ENCODE results near the gene ZBTB34.

ZBTB34 gene

DNA sequence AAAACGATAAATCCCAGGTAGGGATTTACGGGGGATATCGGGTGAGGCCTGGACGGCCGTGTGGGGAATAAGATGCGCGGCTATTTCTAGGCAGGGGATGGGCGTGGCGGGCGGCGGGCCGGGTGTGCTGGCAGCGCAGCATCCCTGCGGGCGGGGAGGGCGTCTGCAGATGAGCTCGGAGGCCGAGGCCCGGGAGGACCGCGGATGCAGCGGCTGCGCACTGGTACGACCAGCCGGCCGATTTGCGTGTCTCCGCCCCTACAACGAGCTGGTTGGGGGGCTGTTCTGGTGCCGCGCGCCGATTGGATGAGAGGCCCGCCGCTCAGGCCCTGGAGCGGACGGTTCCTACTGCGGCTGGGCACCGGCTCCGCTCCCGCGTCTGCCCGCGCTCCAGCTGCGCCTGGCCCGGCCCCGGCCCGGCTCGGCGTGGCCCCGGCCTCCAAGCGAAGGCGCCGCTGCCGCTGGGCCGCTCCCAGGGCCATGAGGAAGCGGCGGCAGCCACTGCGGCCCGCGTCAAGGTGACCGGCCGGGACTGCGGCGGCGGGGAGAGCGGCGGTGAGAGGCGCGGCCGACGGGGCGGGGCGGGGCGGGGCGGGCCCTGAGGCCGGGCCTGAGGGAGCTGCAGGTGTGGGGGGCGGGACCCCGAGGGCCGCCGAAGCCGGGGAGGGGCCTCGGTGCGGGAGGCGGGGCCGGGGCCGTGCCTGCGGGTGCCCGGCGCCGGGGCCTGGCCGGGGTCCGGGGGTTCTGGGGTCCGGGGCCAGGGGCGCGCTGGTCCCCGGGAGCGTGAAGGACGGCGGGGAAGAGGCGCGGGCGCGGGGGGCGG lies 54.2 kb downstream of the ZBTB34 start, which contains the start of gene RALGPS1:
Gene RALGPS1, plus strand, starts transcription at position 325 of the 823 bp plus-strand sequence. CDS start 47,508 bp downstream, outside the sequence.
- peak within 1 kb of the TSS; percentile 77 for H3K4me3 ChIP-seq (ENCODE audit: low read length)
- peak within 1 kb of the TSS; percentile 45; the same call in 1 of the 2 replicates for H3K9ac ChIP-seq (ENCODE audit: low read depth, low read length)
- H3K9me3 ChIP-seq (ENCODE audit: insufficient read depth, low read depth, low read length): no peaks in the 10 kb centered on the region
- H3K27ac ChIP-seq (ENCODE audit: low read length): no peak within 1 kb of the TSS
- H3K4me1 ChIP-seq (ENCODE audit: insufficient read depth, low read length): peaks cover 14% of the 10 kb centered on the region
- peaks cover 38% of the 10 kb centered on the region for H3K27me3 ChIP-seq (ENCODE audit: insufficient read depth, low read length)
- H3K36me3 ChIP-seq (ENCODE audit: insufficient read depth, low read depth, low read length): no peaks in the 10 kb centered on the region

DNA sequence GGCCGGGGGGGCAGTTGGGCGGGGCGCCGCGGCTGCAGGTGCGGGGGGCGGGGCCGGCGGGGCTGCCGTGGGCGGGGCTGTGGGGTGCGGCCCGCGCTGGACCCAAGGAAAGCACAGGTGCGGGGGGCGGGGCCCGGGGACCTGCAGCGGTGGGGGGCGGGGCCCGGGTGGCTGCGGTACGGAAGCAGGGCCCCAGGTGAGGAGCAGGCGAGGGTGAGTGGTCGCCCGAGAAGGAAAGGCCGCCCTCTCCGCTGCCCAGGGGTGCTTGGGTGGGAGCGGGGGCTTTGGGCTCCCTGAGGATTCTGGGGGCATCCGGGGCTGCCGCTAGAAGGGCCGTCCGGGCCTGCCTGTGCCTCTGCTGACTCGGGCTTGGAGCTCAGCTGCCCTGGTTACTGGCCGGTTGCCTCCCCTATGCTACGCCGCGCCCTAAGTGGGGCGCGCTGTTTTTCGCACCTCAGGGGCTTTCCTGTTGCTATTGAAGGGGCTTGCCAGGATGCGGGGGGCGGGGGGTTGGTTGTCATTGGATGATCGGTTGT lies 54.9 kb downstream of the ZBTB34 start:
- Histone ChIP-seq H3K9ac (ENCODE audit: low read depth, low read length) (peak overlapping the region; percentile 45; the same call in 1 of the 2 replicates), H3K27ac (ENCODE audit: low read length) (no peak overlapping the region), H3K36me3 (ENCODE audit: insufficient read depth, low read depth, low read length) (no peaks in the 10 kb centered on the region), H3K4me3 (ENCODE audit: low read length) (peak overlapping the region; percentile 77), H3K27me3 (ENCODE audit: insufficient read depth, low read length) (peaks cover 38% of the 10 kb centered on the region), H3K9me3 (ENCODE audit: insufficient read depth, low read depth, low read length) (no peaks in the 10 kb centered on the region), H3K4me1 (ENCODE audit: insufficient read depth, low read length) (peaks cover 14% of the 10 kb centered on the region)

DNA sequence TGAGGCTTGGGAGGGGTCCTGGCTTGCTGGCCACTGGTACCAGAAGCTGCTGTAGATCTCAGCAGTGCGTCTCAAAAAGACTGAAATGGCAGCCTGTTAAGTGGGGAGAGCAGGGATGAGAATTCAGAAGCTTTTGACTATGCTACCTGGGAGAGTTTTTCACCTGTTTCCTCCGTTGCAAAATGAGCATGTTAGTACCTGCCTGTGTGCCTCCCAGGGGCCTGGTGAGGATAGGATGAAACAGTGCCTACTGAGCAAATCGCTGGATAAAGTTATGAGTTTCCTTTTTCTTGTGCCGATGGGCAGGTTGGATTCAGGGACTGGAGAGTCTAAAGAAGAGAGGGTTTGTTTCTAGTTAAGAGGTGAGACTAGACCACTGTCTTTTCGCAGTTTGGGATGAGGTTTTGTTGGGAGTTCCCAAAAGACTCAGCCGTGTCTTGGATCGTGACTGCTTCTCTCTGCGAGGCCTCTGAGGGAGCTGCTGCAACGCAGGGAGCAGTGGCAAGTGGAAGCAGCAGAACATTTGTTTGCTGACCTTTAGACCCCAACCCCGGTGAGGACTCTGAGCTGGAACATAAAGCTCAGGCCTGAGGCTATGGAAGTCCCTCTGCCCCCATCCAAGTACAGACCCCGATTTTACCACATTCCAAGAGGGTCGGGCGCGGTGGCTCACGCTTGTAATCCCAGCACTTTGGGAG lies 55.6 kb downstream of the ZBTB34 start:
- Histone ChIP-seq H3K4me3 (ENCODE audit: low read length) (peak overlapping the region; percentile 77), H3K36me3 (ENCODE audit: insufficient read depth, low read depth, low read length) (no peaks in the 10 kb centered on the region), H3K4me1 (ENCODE audit: insufficient read depth, low read length) (peaks cover 14% of the 10 kb centered on the region), H3K27me3 (ENCODE audit: insufficient read depth, low read length) (peaks cover 38% of the 10 kb centered on the region), H3K27ac (ENCODE audit: low read length) (no peak overlapping the region), H3K9ac (ENCODE audit: low read depth, low read length) (peak overlapping the region; percentile 45; the same call in 1 of the 2 replicates), H3K9me3 (ENCODE audit: insufficient read depth, low read depth, low read length) (no peaks in the 10 kb centered on the region)

DNA sequence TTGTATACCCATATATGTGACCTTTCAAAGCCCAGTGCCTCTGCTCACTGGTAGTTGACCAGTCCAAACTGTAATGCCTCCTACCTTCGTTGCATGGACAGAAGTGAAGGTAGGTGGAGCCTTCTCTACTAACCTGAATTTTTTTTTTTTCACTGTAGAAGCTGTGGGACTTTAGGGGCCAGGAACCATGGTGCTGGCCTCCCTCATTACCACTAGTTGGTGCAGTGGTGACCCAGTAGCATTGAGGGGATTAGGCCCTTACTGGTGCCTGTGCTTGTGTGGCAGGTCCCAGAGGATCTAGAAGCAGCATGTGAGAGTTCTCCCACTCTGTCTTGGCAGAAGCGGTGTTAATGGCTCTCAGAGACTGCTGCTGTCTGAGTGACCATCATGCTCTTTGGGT lies 56.5 kb downstream of the ZBTB34 start:
- peaks cover 34% of the 10 kb centered on the region for H3K27me3 ChIP-seq (ENCODE audit: insufficient read depth, low read length)
- H3K36me3 ChIP-seq (ENCODE audit: insufficient read depth, low read depth, low read length): no peaks in the 10 kb centered on the region
- 0 out of 2 replicates have a peak overlapping the region, but pooled peaks have one; percentile 6 for H3K4me3 ChIP-seq (ENCODE audit: low read length)
- H3K4me1 ChIP-seq (ENCODE audit: insufficient read depth, low read length): peaks cover 14% of the 10 kb centered on the region
- no peak overlapping the region for H3K27ac ChIP-seq (ENCODE audit: low read length)
- no peaks in the 10 kb centered on the region for H3K9me3 ChIP-seq (ENCODE audit: insufficient read depth, low read depth, low read length)
- no peak overlapping the region for H3K9ac ChIP-seq (ENCODE audit: low read depth, low read length)

DNA sequence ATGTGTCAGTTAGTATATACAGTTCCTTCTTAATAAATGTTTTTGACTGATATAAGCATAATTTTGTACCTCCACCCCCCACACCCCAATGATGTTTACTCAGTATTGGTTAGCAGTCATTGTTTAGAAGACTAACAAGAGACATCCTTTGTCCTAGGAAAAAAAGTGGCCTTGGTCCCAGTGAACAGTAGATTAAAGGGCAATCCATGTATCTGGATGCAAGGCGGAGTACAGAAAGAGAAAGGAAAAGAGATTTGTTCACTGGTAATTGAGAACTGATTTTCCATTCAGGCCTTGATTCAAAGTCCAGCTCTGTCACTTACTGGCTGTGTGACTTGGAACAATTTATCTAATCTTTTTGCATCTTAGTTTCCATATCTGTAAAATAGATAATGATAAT lies 58.8 kb downstream of the ZBTB34 start:
- no peaks in the 10 kb centered on the region for H3K36me3 ChIP-seq (ENCODE audit: insufficient read depth, low read depth, low read length)
- H3K27ac ChIP-seq (ENCODE audit: low read length): no peak overlapping the region
- H3K4me3 ChIP-seq (ENCODE audit: low read length): no peak overlapping the region
- peaks cover 12% of the 10 kb centered on the region for H3K27me3 ChIP-seq (ENCODE audit: insufficient read depth, low read length)
- no peaks in the 10 kb centered on the region for H3K9me3 ChIP-seq (ENCODE audit: insufficient read depth, low read depth, low read length)
- H3K9ac ChIP-seq (ENCODE audit: low read depth, low read length): no peak overlapping the region
- peaks cover 14% of the 10 kb centered on the region; the same call in 1 of the 2 replicates for H3K4me1 ChIP-seq (ENCODE audit: insufficient read depth, low read length)

DNA sequence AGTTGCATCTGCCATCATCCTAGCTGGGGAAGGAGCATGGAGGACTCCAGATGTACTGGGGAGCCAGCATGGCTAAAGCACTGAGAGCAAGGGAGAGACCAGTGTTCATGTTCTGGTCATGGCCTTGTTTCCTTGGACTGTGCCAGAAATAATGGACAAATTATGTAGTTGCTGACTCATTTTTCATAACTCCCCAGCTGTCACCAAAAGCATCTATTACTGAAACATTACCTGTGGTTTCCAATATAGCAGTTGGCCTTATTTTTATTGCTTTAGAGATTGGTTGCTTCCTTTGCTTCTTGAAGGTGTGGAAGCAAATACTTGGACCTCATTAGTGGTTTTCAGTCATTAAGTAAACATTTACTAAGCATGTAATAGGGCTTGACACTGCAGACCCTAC lies 65.4 kb downstream of the ZBTB34 start:
- H3K9me3 ChIP-seq (ENCODE audit: insufficient read depth, low read depth, low read length): no peaks in the 10 kb centered on the region
- H3K36me3 ChIP-seq (ENCODE audit: insufficient read depth, low read depth, low read length): no peaks in the 10 kb centered on the region
- H3K27me3 ChIP-seq (ENCODE audit: insufficient read depth, low read length): peaks cover 6% of the 10 kb centered on the region; the same call in 1 of the 2 replicates
- H3K4me1 ChIP-seq (ENCODE audit: insufficient read depth, low read length): no peaks in the 10 kb centered on the region; the same call in 1 of the 2 replicates
- H3K9ac ChIP-seq (ENCODE audit: low read depth, low read length): no peak overlapping the region
- H3K27ac ChIP-seq (ENCODE audit: low read length): no peak overlapping the region
- no peak overlapping the region for H3K4me3 ChIP-seq (ENCODE audit: low read length)

DNA sequence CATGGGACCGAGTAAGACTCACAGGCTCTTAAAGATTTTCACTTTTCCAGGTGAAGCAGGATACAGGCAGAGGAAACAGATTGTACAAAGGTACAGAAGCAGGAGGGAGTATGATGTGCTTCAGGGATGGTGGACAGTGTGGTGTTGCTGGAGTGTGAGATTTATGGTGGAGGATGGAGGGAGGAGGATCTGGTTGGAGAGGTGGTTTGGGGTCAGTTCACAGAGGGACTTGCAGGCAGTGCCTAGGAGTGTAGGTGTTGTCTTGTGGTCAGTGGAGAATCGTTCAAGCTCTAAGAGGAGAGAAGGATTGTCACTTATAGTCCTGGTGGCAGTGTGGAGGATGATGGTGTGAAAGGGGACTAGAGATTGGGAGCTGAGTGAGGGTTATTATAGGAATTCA lies 65.9 kb downstream of the ZBTB34 start:
- H3K9me3 ChIP-seq (ENCODE audit: insufficient read depth, low read depth, low read length): no peaks in the 10 kb centered on the region
- no peak overlapping the region for H3K9ac ChIP-seq (ENCODE audit: low read depth, low read length)
- no peak overlapping the region for H3K27ac ChIP-seq (ENCODE audit: low read length)
- H3K4me3 ChIP-seq (ENCODE audit: low read length): no peak overlapping the region
- peaks cover 6% of the 10 kb centered on the region; the same call in 1 of the 2 replicates for H3K27me3 ChIP-seq (ENCODE audit: insufficient read depth, low read length)
- no peaks in the 10 kb centered on the region for H3K36me3 ChIP-seq (ENCODE audit: insufficient read depth, low read depth, low read length)
- H3K4me1 ChIP-seq (ENCODE audit: insufficient read depth, low read length): no peaks in the 10 kb centered on the region; the same call in 1 of the 2 replicates

DNA sequence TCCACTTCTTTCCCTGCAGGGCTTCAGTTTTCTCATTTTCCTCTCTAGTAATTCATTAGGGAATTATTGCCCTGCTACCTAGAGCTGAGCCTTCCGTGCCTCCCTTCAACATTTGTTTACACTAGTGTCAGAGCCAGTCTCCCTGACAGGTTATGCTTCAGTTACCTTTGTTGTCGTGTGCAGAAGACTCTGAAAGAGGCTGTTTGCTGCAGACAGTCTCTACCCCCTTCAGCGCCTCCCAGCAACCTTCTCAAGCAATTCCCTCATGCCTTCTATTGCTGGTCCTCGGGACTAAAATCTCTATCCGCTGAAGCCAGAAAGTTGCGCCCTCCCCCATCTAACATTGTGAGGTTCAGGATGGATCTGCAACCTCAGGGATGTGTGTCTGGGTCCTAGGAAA lies 67.0 kb downstream of the ZBTB34 start:
- no peak overlapping the region for H3K9ac ChIP-seq (ENCODE audit: low read depth, low read length)
- H3K36me3 ChIP-seq (ENCODE audit: insufficient read depth, low read depth, low read length): no peaks in the 10 kb centered on the region
- no peak overlapping the region for H3K4me3 ChIP-seq (ENCODE audit: low read length)
- peaks cover 6% of the 10 kb centered on the region; the same call in 1 of the 2 replicates for H3K27me3 ChIP-seq (ENCODE audit: insufficient read depth, low read length)
- H3K9me3 ChIP-seq (ENCODE audit: insufficient read depth, low read depth, low read length): no peaks in the 10 kb centered on the region
- no peaks in the 10 kb centered on the region; the same call in 1 of the 2 replicates for H3K4me1 ChIP-seq (ENCODE audit: insufficient read depth, low read length)
- H3K27ac ChIP-seq (ENCODE audit: low read length): no peak overlapping the region

DNA sequence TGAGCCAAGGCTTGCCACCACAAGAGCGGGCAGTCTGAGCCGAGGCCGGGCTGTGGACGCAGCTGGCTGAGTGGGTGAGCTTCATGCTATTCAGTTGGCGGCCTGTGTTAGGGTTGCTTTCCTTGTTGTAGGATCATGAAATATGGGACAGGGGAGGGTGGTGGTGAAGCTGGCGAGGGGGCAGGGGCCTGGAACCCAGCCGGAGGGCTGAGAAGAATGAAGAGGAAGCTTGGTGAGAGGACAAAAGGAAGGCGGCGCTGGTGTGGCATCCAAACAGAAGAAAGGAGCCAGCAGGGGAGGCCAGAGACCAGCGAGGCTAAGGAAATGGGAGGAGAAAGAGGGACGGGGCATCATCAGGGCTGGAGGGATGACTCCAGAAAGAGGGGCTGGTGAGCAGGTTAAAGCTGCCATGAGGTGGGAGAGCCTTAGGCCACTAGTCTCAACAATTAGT lies 72.5 kb downstream of the ZBTB34 start:
- H3K36me3 ChIP-seq (ENCODE audit: insufficient read depth, low read depth, low read length): no peaks in the 10 kb centered on the region
- peaks cover 3% of the 10 kb centered on the region for H3K4me1 ChIP-seq (ENCODE audit: insufficient read depth, low read length)
- no peaks in the 10 kb centered on the region for H3K27me3 ChIP-seq (ENCODE audit: insufficient read depth, low read length)

DNA sequence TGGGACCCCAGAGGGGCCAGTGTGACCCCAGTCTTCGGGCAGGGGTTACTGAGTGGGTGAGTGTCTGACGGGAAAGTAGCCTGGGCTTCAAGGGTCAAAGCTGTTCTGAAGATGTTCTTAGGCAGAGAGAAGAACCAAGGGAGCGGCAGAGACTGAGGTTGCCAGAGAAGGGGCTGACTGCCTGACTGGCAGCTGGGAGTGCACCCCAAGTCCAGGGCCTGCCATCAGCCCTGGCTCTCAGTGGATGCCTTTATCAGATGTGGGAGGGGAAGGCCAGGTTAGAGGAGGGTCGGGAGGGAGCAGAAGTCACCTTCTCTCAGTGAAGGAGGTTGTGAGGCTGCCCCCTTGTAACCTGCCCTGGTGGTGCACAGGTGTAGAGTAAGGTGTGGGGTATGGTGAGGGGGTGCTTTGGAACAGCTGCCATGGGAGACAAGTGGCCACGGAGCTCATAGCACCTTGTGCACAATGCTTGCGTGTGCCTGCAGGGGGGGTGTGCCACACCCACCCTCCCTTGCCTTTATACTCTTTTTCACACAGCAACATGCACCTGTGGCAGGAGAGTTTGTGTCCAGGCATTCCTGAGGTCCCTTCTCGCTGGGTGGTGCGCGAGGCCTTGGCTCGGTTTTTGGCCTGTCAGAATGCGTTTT lies 73.0 kb downstream of the ZBTB34 start:
- Histone ChIP-seq H3K4me1 (ENCODE audit: insufficient read depth, low read length) (peaks cover 3% of the 10 kb centered on the region; the same call in 1 of the 2 replicates), H3K4me3 (ENCODE audit: low read length) (no peak overlapping the region), H3K9me3 (ENCODE audit: insufficient read depth, low read depth, low read length) (no peaks in the 10 kb centered on the region), H3K36me3 (ENCODE audit: insufficient read depth, low read depth, low read length) (no peaks in the 10 kb centered on the region), H3K27ac (ENCODE audit: low read length) (no peak overlapping the region), H3K27me3 (ENCODE audit: insufficient read depth, low read length) (no peaks in the 10 kb centered on the region), H3K9ac (ENCODE audit: low read depth, low read length) (no peak overlapping the region)

More for the DNA sequence above, 72.5 kb downstream of the ZBTB34 start:
- H3K27ac ChIP-seq (ENCODE audit: low read length): no peak overlapping the region
- no peak overlapping the region for H3K4me3 ChIP-seq (ENCODE audit: low read length)
- H3K9ac ChIP-seq (ENCODE audit: low read depth, low read length): no peak overlapping the region
- no peaks in the 10 kb centered on the region for H3K9me3 ChIP-seq (ENCODE audit: insufficient read depth, low read depth, low read length)

DNA sequence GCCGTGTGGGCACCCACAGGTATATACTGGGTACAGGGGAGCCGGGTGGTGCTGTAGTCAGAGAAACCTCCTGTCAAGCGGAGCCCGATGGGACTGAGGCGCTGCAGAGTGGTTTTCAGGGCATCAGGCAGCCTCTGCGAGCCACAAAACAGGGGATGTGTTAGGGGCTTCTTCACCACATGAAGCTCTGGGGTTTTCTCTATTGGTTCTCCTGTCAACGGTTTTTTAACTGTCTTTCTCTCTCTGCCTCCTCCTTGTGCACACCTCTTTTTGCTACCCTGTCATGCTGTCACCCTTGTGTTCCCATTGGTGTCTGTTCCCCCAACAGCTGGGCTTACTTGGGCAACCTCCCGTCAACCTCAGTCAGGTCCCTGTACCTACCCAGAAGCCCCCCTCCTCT lies 74.0 kb downstream of the ZBTB34 start:
- Histone ChIP-seq H3K36me3 (ENCODE audit: insufficient read depth, low read depth, low read length) (no peaks in the 10 kb centered on the region), H3K9ac (ENCODE audit: low read depth, low read length) (no peak overlapping the region)

More for the DNA sequence above, 74.0 kb downstream of the ZBTB34 start:
- H3K4me1 ChIP-seq (ENCODE audit: insufficient read depth, low read length): peaks cover 9% of the 10 kb centered on the region; the same call in 1 of the 2 replicates
- no peak overlapping the region for H3K4me3 ChIP-seq (ENCODE audit: low read length)
- H3K27me3 ChIP-seq (ENCODE audit: insufficient read depth, low read length): no peaks in the 10 kb centered on the region
- H3K27ac ChIP-seq (ENCODE audit: low read length): no peak overlapping the region
- no peaks in the 10 kb centered on the region for H3K9me3 ChIP-seq (ENCODE audit: insufficient read depth, low read depth, low read length)

Data from iPS-20b (cell line).